Panc1 (cell line): ENCODE data around the gene VAT1L.

Experiments
- CTCF ChIP-seq: fragments of 450-650 bp; IDR thresholded peaks from 2 replicates; pipeline ENCODE4 v1.5.1; 2017; ENCODE audit warnings: mild to moderate bottlenecking
- POLR2AphosphoS5 ChIP-seq: IDR thresholded peaks from 2 replicates; pipeline ENCODE4 v1.6.1; 2012; ENCODE audit warnings: mild to moderate bottlenecking, low read depth, low read length, moderate library complexity
- REST ChIP-seq, 2 experiments: IDR thresholded peaks; 2 replicates each; pipeline ENCODE4 v1.6.1; 2011 to 2012; ENCODE audit warnings: low read depth in 2 of 2, control low read depth in 1 of 2, low read length in 1 of 2, mild to moderate bottlenecking in 1 of 2, moderate library complexity in 1 of 2; ENCODE audit not compliant: insufficient read depth in 1 of 2

- TF ChIP-seq CTCF (no peak), REST (IDR thresholded peaks at IDR 0.05; ENCODE audit: insufficient read depth in 1 of 2, low read depth in 2 of 2, low read length in 1 of 2) (no peak), POLR2AphosphoS5 (no peak)
Measured at GRCh38 chr16:77838597-77839255, 50.4 kb downstream of the VAT1L start.
